GM12865 (cell line): ENCODE measurements around the gene USP11.
A peak's percentile ranks its signal among the peaks of the same experiment; 100 is the strongest.

Source experiments
- DNase-seq: peaks from one replicate; pipeline ENCODE4 v3.0.0; 2010; ENCODE audit warnings: low read depth
- H3K4me3 ChIP-seq: 2 replicates; pipeline ENCODE4 v1.5.1; 2011; ENCODE audit warnings: mild to moderate bottlenecking, low read depth, low read length, control low read depth
- CTCF ChIP-seq: IDR thresholded peaks from 2 replicates; pipeline ENCODE4 v1.5.1; 2011; ENCODE audit warnings: low read length, control low read depth, low read depth, inconsistent platforms; ENCODE audit not compliant: insufficient read depth; ENCODE audit errors: missing control alignments

The USP11 gene

GRCh38 chrX:47231167-47231566 is 1.6 kb upstream of the USP11 start:
- DNase-seq = no peak
- no peak overlapping the region for H3K4me3 ChIP-seq
- TF ChIP-seq CTCF = no peak

GRCh38 chrX:47232197-47232802 is 509 bp upstream of the USP11 start:
- no peak for TF ChIP-seq CTCF
- DNase-seq = peak; percentile 28
- peak overlapping the region; percentile 87 for H3K4me3 ChIP-seq

- TF ChIP-seq CTCF = no peak
- peak; percentile 97 for DNase-seq
- H3K4me3 ChIP-seq = peak overlapping the region; percentile 87
Observed at GRCh38 chrX:47233333-47234113, 714 bp downstream of the USP11 start.

GRCh38 chrX:47234583-47234982 is 1.8 kb downstream of the USP11 start:
- DNase-seq = no peak
- H3K4me3 ChIP-seq = peak overlapping the region; percentile 87
- TF ChIP-seq CTCF = no peak

GRCh38 chrX:47235691-47236103 is 2.9 kb downstream of the USP11 start:
- TF ChIP-seq CTCF = no peak
- H3K4me3 ChIP-seq = no peak overlapping the region
- no peak for DNase-seq

GRCh38 chrX:47239199-47239598 is 6.4 kb downstream of the USP11 start:
- no peak for TF ChIP-seq CTCF

More at GRCh38 chrX:47239199-47239598, 6.4 kb downstream of the USP11 start:
- no peak overlapping the region for H3K4me3 ChIP-seq
- DNase-seq = no peak
